Spleen (tissue), 13 donors: Measurements from ENCODE around the gene IL2RG. TPM values are rescaled to one million over a fixed set of nuclear protein-coding genes. Genes with fewer than 3 reads are reported as not detected.
A peak's percentile ranks its signal among the peaks of the same experiment; 100 is the strongest.

Experiments used
- DNase-seq: peaks from one replicate; pipeline ENCODE4 v3.0.0-alpha.2; 2020
- H3K27ac ChIP-seq, 8 donors: fragments of 200-600 bp; sonication (generic) in 7 of 8; 1 replicate in 4 of 8; 2 replicates in 4 of 8; pipeline versions ENCODE4 v1.5.0 to v1.8.0; 2016 to 2021; ENCODE audit warnings: inconsistent platforms in 4 of 8, mild to moderate bottlenecking in 4 of 8, moderate library complexity in 1 of 8
- H3K27me3 ChIP-seq, 7 donors: fragments of 200-600 bp; sonication (generic) in 6 of 7; replicated peaks in 1 of 7; 1 replicate in 4 of 7; 2 replicates in 3 of 7; pipeline versions ENCODE4 v1.5.0 to v1.8.0; 2016 to 2021; ENCODE audit warnings: inconsistent platforms in 3 of 7, mild to moderate bottlenecking in 1 of 7
- H3K36me3 ChIP-seq, 6 donors: fragments of 200-600 bp; sonication (generic) in 5 of 6; 1 replicate in 4 of 6; 2 replicates in 2 of 6; pipeline versions ENCODE4 v1.5.0 to v1.8.0; 2016 to 2021; ENCODE audit warnings: inconsistent platforms in 2 of 6
- H3K4me1 ChIP-seq, 6 donors: fragments of 200-600 bp; sonication (generic) in 5 of 6; 1 replicate in 3 of 6; 2 replicates in 3 of 6; pipeline versions ENCODE4 v1.5.0 to v1.8.0; 2016 to 2021; ENCODE audit warnings: inconsistent platforms in 3 of 6
- H3K4me3 ChIP-seq, 8 donors: fragments of 200-600 bp; sonication (generic) in 7 of 8; 1 replicate in 4 of 8; 2 replicates in 4 of 8; pipeline versions ENCODE4 v1.5.0 to v1.8.0; 2016 to 2021; ENCODE audit warnings: inconsistent platforms in 4 of 8, mild to moderate bottlenecking in 4 of 8, moderate library complexity in 2 of 8
- H3K9me3 ChIP-seq, 8 donors: fragments of 200-600 bp; sonication (generic) in 7 of 8; 1 replicate in 4 of 8; 2 replicates in 4 of 8; pipeline versions ENCODE4 v1.5.0 to v1.8.0; 2016 to 2021; ENCODE audit warnings: inconsistent platforms in 4 of 8
- POLR2A ChIP-seq, 3 donors: fragments of 450-650 bp; IDR thresholded peaks; one replicate each; pipeline ENCODE4 v1.5.1; 2017; ENCODE audit warnings: antibody characterized with exemption in 3 of 3, mild to moderate bottlenecking in 1 of 3
- POLR2AphosphoS5 ChIP-seq, 3 donors: sonication (generic); formaldehyde crosslinking; IDR thresholded peaks; one replicate each; pipeline ENCODE4 v1.5.1; 2017; ENCODE audit warnings: antibody characterized with exemption in 3 of 3
- WGBS, 5 donors: extraction: QIAGEN DNeasy Blood & Tissue Kit in 3 of 5; methylation state at CpG; one replicate each; pipeline versions ENCODE4 v1.1.5 to v1.1.7; 2013 to 2018; 5-methylcytosine and 5-hydroxymethylcytosine counted together
- intact Hi-C: fragments of 100-400 bp; cut with DNase I; formaldehyde crosslinking; loops from one replicate; pipeline ENCODE4 v1.15.0; 2023; ENCODE audit warnings: low total_unique reads
- long read RNA-seq, 2 donors: transcript quantifications; one replicate each; lab custom pipeline, GENCODE V29; 2026
- polyA plus RNA-seq, 3 donors: library from polyadenylated mRNA; stranded (reverse); fragments of 200-250 nt; gene quantifications; one replicate each; pipeline ENCODE4 v1.2.1, GENCODE V29; 2013
- total RNA-seq, 7 donors: library from RNA; depleted of rRNA in 3 of 7; stranded (reverse); fragments of >200 nt in 3 of 7; fragmentation: NEBNext Ultra II Directional in 4 of 7; extraction: Animal tissue kit (Norgen Biotek cat#: 25700) in 4 of 7; gene quantifications; one replicate each; pipeline versions ENCODE4 v1.1.0 to v1.2.1, GENCODE V29; 2016 to 2021
- TF ChIP-seq, protein P1 (sequence below), 11 experiments: fragments of 200-600 bp in 7 of 11; fragments of 450-650 bp in 4 of 11; sonication (generic) in 4 of 11; IDR thresholded peaks in 8 of 11; conservative IDR thresholded peaks in 3 of 11; 1 replicate in 7 of 11; 2 replicates in 4 of 11; pipeline versions ENCODE4 v1.4.0 to v1.8.0; 2016 to 2021; ENCODE audit warnings: antibody characterized with exemption in 11 of 11, inconsistent platforms in 4 of 11, mild to moderate bottlenecking in 1 of 11
- donor health status: healthy with polysubstance abuse.
- donor health status: DM: no; HTN: no; CAD: no; lungs with moderate emphysema.
- donor health status: DM: no; HTN: no; CAD: no.
- donor health status: Bipolar disorder and iron deficiency.
- donor health status: healthy.
- donor health status: DM: no; HTN: no; CAD: no.
- donor health status: DM: yes; HTN: yes; CAD: no.

Gene IL2RG
- total RNA-seq (100 to 1,000 TPM in 6 of 7 donors, 10 to 100 TPM in 1; 92.6 to 174 (median 127) TPM), polyA plus RNA-seq (100 to 1,000 TPM in 2 of 3 donors, 10 to 100 TPM in 1; 89.8 to 155 (median 122) TPM)
- long read RNA-seq, donor 1, transcript IL2RG-203 (8 exons, 1,534 nt): major isoform, 14 of 15 reads
- long read RNA-seq, donor 1, partial matches to known transcripts: 0 of 15 reads
- long read RNA-seq, donor 1, other reads (novel, unspliced or antisense): 0 of 15 reads
- long read RNA-seq, donor 2, transcript IL2RG-203 (8 exons, 1,534 nt): major isoform, 22 of 22 reads
- long read RNA-seq, donor 2, partial matches to known transcripts: 0 of 22 reads
- long read RNA-seq, donor 2, other reads (novel, unspliced or antisense): 0 of 22 reads

DNA sequence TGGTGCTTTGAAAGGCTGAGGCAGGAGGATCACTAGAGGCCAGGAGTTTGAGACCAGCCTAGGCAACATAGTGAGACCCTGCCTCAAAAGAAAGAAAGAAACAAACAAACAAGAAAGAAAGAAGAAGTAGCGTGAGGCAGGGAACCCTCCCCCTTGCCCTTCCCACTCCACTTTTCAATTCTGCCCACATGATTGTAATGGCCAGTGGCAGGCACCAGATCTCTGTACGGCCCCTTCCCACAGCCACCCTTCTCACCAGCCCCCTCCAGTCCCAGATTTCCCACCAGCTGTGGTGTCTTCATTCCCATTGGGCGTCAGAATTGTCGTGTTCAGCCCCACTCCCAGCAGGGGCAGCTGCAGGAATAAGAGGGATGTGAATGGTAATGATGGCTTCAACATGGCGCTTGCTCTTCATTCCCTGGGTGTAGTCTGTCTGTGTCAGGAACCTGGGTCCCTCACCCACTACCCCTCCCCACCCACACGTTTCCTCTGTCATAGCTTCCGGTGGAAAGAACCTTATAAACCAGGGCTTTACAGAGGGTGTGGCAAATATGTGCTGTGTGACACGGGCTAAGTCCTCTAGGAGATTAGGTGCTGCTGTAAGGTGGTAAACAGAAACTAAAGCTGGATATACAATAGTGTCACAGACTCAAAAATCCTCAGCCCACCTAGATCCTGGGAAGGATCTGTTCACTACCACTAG is at the start of gene IL2RG:
Gene IL2RG, minus strand, starts transcription at position 437 of the 703 bp plus-strand sequence. Its CDS starts 38 bp downstream, at position 399.
- H3K36me3 ChIP-seq: peaks cover 0 to 22% (median 0%) of the 10 kb centered on the region in 6 donors
- H3K9me3 ChIP-seq: no peaks in the 10 kb centered on the region
- H3K27me3 ChIP-seq: no peaks in the 10 kb centered on the region
- H3K4me3 ChIP-seq: peak within 1 kb of the TSS; percentile 27 to 73 (median 38)
- 12 to 47% (median 18%) methylated on average over 7 to 8 of the region's 8 CpGs for WGBS, 5 donors
- peak; percentile 84 for DNase-seq
- TF ChIP-seq POLR2A (IDR thresholded peaks at IDR 0.05) (peak in 2 of 3 donors; percentile 87 to 94), POLR2AphosphoS5 (IDR thresholded peaks at IDR 0.05) (peak; percentile 24 to 99 (median 78))
- TF ChIP-seq, protein P1, sequence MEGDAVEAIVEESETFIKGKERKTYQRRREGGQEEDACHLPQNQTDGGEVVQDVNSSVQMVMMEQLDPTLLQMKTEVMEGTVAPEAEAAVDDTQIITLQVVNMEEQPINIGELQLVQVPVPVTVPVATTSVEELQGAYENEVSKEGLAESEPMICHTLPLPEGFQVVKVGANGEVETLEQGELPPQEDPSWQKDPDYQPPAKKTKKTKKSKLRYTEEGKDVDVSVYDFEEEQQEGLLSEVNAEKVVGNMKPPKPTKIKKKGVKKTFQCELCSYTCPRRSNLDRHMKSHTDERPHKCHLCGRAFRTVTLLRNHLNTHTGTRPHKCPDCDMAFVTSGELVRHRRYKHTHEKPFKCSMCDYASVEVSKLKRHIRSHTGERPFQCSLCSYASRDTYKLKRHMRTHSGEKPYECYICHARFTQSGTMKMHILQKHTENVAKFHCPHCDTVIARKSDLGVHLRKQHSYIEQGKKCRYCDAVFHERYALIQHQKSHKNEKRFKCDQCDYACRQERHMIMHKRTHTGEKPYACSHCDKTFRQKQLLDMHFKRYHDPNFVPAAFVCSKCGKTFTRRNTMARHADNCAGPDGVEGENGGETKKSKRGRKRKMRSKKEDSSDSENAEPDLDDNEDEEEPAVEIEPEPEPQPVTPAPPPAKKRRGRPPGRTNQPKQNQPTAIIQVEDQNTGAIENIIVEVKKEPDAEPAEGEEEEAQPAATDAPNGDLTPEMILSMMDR (IDR thresholded peaks at IDR 0.05 in 8 of 11, conservative IDR thresholded peaks at IDR 0.05 in 3 of 11): no peak
- intact Hi-C loops: no loop called here
- H3K27ac ChIP-seq: peak within 1 kb of the TSS; percentile 63 to 91 (median 87)
- H3K4me1 ChIP-seq: peaks cover 0 to 60% (median 34%) of the 10 kb centered on the region in 6 donors

- Histone ChIP-seq H3K36me3 (peaks cover 0 to 18% (median 0%) of the 10 kb centered on the region in 6 donors), H3K9me3 (no peaks in the 10 kb centered on the region), H3K4me3 (no peak overlapping the region), H3K4me1 (no peaks in the 10 kb centered on the region), H3K27ac (no peak overlapping the region), H3K27me3 (no peaks in the 10 kb centered on the region)
- intact Hi-C loops: no loop called here
- DNase-seq: no peak
- 80 to 93% (median 83%) methylated on average over 2 to 3 of the region's 3 CpGs for WGBS, 5 donors
- TF ChIP-seq POLR2AphosphoS5 (IDR thresholded peaks at IDR 0.05) (no peak), POLR2A (IDR thresholded peaks at IDR 0.05) (no peak)
- TF ChIP-seq, protein P1 (IDR thresholded peaks at IDR 0.05 in 8 of 11, conservative IDR thresholded peaks at IDR 0.05 in 3 of 11): no peak
Observed at GRCh38 chrX:71160475-71160874, 49.1 kb upstream of the IL2RG start.

DNA sequence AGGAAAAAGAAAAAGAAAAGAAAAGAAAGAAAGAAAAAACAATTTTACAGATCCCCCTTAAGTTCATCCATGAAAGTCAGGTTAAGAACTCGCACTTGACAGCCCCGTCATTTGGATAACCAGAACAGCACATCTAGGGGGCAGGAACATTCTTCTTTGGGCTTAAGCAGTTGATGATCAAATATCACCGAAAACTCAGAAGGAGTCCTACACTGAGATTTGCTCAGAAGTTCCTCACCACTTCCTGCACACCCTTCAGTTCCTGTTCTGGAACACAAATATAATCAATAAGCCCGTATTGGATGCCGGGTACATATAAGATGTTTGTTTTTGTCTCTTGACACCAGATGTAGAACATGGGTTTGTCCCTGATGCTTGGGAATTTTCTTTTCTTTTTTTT is 48.0 kb upstream of the IL2RG start:
- intact Hi-C loops: no loop called here

More for the DNA sequence above, 48.0 kb upstream of the IL2RG start:
- WGBS, 5 donors: 60 to 70% (median 67%) methylated on average over 5 of the region's 5 CpGs
- Histone ChIP-seq H3K36me3 (peaks cover 0 to 15% (median 0%) of the 10 kb centered on the region in 6 donors), H3K27me3 (no peaks in the 10 kb centered on the region), H3K27ac (no peak overlapping the region), H3K4me3 (no peak overlapping the region), H3K9me3 (no peaks in the 10 kb centered on the region), H3K4me1 (no peaks in the 10 kb centered on the region)
- no peak for DNase-seq
- TF ChIP-seq POLR2A (IDR thresholded peaks at IDR 0.05) (no peak), POLR2AphosphoS5 (IDR thresholded peaks at IDR 0.05) (no peak)
- TF ChIP-seq, protein P1 (IDR thresholded peaks at IDR 0.05 in 8 of 11, conservative IDR thresholded peaks at IDR 0.05 in 3 of 11): no peak
